ENCODE measurements around the gene VAC14.

VAC14 gene

DNA sequence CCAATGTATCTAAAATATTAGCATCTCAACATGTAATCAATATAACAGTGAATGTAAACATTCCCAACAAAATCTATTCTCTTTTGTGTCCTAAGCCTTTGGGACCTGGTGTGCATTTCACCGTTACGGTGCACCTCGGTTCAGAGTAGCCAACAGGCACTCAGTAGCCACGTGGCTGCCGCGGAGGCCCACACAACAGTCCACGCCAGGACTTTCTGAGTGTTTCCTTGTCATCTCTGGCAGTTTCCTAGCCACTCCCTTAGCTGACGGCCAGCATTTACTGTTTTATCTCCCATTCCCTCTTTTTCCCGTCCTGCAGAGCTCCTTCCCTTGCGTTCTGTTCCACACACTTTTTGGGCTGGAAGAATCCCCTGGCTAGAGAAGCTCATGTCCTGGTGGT lies 36.3 kb downstream of the VAC14 start:
- DNase-seq (ENCODE audit: low read depth in 3 of 3), result no peak

GRCh38 chr16:70760221-70760620 lies 40.7 kb downstream of the VAC14 start:
- DNase-seq (ENCODE audit: low read depth in 3 of 3), result no peak

DNA sequence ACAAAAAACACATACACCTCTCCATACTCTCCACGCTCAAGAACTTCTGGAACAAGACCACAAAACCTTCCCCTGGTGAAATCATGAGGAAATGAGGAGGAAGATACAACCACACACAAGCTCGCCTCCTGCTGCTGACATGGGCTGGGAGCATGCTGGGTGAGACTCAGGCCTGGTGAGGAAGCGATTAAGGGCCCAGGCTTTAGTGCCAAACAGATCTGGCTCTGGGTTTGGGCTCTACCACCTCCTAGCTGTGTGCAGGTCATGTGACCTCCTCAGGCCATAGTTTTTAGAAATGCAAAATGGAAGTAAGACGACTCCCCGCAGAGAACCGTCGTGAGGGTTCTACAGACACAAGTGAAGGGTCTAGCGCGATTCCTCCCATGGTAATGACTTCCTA lies 41.3 kb downstream of the VAC14 start:
- DNase-seq (ENCODE audit: low read depth in 3 of 3), result no peak

GRCh38 chr16:70758786-70759185 lies 42.2 kb downstream of the VAC14 start:
- no peak for DNase-seq (ENCODE audit: low read depth in 3 of 3)

GRCh38 chr16:70757183-70757582 lies 43.8 kb downstream of the VAC14 start:
- no peak for DNase-seq (ENCODE audit: low read depth in 3 of 3)

GRCh38 chr16:70756071-70756470 lies 44.9 kb downstream of the VAC14 start:
- DNase-seq (ENCODE audit: low read depth in 3 of 3), result no peak

- DNase-seq (ENCODE audit: low read depth in 3 of 3), result no peak
These were observed 45.9 kb downstream of the VAC14 start for GRCh38 chr16:70754851-70755600.

GRCh38 chr16:70754371-70754770 lies 46.6 kb downstream of the VAC14 start:
- DNase-seq (ENCODE audit: low read depth in 3 of 3), result no peak

- DNase-seq (ENCODE audit: low read depth in 3 of 3), result no peak
These were observed 47.1 kb downstream of the VAC14 start for GRCh38 chr16:70753694-70754325.

GRCh38 chr16:70753228-70753627 lies 47.7 kb downstream of the VAC14 start:
- no peak for DNase-seq (ENCODE audit: low read depth in 3 of 3)

- DNase-seq (ENCODE audit: low read depth in 3 of 3), result no peak
These were observed 48.5 kb downstream of the VAC14 start for GRCh38 chr16:70752426-70752825.

DNA sequence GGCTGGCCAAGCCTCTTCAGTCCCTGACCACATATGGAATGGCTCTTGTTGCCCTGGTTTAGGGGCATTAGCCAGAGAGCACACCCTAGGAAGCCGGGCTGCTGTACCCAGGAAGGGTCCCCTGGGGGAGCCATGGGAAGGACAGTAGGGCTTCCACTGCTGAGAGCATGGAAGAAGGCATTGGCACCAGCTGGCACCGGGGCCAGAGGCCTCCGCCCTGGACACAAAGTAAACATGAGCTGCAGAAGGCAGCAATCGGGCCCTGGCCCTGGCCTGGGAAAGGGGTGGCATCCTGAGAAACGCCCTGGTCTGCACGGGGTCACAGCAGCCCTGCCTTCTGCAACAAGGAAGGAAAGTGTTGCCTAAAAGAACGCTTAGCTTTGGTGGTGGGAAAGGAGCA lies 49.4 kb downstream of the VAC14 start:
- DNase-seq (ENCODE audit: low read depth in 3 of 3), result no peak

GRCh38 chr16:70750893-70751467 lies 50.0 kb downstream of the VAC14 start:
- DNase-seq (ENCODE audit: low read depth in 3 of 3), result no peak

DNA sequence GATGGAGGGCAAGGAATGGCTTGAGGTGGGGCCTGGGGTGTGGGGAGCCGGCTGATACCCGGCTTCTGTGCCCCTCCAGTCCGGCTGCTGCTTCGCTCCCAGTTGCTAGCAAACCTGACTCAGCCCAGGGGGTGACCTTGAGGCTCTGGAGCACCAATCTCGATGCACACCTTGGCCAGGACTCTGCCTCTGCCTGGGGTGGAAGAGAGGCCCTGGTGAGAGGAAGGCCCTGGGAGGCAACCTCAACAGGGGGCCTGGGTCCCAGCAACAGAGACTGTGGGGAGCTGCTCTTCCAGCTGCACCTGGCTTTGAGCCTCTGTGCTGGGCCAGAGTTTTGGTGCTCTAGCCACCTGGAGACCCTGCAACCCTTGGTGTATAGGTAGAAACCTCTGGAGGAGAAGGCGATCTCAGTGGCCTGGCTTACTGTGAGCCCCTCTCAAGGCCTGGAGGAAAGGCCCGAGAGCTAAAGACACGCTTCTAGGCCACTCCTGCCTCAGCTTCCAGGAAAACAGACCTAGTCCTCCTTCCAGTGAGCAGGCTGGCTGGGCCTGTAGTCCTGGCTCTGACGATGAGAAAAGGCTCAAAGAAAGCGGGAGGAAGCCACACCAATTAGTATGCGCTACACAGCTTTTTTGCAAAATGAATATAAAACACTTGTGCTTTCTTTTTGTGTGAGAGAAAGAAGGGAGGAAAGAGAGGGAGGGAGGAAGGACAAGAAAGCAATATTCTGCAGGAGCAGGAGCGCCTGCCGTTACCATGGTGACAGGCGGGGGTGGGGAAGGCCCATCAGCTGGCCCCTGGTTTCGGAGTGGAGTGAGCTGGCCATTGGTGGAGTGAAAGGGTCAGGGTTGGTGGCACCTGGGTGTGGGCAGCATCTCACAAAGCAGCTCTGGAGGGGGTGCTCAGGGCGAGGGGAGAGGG lies 51.0 kb downstream of the VAC14 start:
- DNase-seq (ENCODE audit: low read depth in 3 of 3), result no peak

DNA sequence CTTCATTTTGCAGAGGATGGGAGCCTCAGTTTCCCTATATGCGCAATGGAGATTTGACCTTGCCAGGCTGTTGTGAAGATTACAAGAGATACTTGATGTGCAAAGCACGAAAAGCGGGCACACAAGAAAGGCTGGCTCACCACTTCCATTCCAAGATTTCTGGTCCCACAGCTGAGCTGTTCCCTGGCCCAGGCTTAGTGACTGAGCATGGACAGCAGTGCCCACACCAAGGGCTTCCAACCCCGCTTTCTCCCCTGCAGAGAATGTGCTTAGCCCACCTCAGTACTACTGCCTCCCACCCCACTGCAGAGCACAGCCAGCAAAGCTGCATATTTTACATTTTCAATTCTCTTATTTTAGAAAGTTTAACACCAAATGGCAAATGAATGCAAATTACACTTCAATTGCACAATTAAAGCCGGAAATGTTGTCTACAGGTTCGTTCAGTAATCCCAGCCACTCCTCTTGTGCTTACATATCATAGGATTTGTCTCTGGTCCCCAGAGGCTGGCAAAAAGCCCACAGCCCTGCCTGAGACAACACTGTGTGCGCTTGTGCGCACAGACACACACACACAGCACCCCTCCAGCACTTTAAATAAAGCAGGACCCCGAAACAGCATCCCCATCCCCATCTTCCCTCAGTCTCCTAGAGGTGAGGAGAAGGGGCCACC lies 51.8 kb downstream of the VAC14 start:
- DNase-seq (ENCODE audit: low read depth in 3 of 3), result no peak

GRCh38 chr16:70747703-70748631 lies 53.0 kb downstream of the VAC14 start:
- DNase-seq (ENCODE audit: low read depth in 3 of 3), result no peak

- no peak for DNase-seq (ENCODE audit: low read depth in 3 of 3)
These were observed 54.1 kb downstream of the VAC14 start for GRCh38 chr16:70746708-70747424.

DNA sequence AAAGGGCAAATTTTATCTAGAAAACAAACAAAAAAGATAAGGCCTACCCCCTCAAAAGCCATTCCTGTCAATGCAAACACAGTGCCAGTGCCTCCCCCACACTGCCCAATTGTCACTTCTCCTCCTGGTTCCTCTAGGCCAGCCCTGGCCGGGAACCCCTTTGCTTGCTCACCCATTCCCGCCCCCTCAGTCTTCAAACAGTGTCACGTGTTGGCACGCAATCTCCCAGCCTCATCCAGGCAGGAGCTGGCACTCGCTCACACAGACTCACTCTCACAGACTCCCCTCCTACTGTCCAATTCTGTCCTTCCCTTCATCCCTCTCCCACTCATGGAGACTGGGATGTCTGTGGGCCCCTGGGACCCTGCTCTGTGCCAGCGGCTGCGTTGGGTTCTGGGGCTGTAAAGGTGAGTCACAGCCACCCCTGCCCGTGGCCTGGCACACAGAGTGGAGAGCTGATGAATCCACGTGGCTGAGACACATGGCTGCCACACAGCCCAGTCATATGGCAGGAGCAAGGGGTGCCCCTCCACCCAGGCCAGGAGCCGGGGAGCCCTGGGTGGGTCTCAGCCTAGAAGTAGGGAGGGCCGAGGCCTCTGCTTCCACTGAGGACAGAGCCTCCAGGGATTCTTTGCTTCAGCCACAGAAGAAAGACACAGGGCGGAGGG lies 54.8 kb downstream of the VAC14 start:
- no peak for DNase-seq (ENCODE audit: low read depth in 3 of 3)

- no peak for DNase-seq (ENCODE audit: low read depth in 3 of 3)
These were observed 55.4 kb downstream of the VAC14 start for GRCh38 chr16:70745536-70746025.

Data from stimulated activated CD4-positive, alpha-beta T cell treated with anti-CD3 and anti-CD28 coated beads, TNF-alpha, amount 100 ng/mL, for 48 hours (primary cell).